ENCODE measurements around the gene UMAD1. TPM values are rescaled to one million over a fixed set of nuclear protein-coding genes. Genes with fewer than 3 reads are reported as not detected.
A peak's percentile ranks its signal among the peaks of the same experiment; 100 is the strongest.

UMAD1 gene
- polyA plus RNA-seq, 1 of the 3 experiments (the other 2 are of a cell fraction), result 13.9 TPM

DNA sequence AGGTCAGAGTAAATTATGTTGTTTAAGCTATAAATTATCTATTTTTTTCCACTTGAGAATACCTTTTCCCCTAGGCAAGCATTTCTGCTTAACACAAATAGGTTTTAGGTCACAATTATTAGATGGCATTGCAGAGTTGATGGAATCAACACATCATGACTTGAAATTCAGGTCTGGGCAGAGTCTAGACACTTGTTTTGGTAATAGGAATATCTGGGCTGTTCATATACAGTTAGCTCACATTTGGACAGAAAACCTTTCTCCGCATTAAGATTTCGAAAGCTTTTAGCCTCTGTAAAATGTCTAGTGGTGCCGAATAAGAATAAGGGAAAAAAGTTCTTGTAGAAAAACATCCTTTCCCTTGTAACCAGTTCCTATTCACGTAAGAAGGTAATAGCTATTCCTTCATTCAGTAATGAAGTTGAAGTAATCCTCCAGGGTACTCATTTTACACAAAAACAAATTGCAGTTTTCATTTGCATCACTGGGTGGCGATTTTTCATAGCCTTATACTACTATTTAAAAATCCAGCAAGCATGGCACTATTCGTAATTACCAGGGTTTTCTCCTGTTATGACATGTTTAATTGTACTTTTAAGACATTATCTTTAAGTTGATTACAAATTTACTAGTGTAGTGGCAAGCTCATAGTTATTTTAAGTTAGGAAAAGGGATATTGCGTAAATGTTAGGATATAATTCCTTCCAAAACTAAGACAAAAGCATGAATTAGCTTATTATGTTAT is 40.8 kb downstream of the UMAD1 start:
- peak overlapping the region in 1 of 2 experiments; percentile 90; a peak in 2 of 4 replicates for H3K27ac ChIP-seq (ENCODE audit: low read depth in 2 of 2, low read length in 1 of 2)
- H3K36me3 ChIP-seq (replicated peaks in 1 of 2; ENCODE audit: control insufficient read depth in 1 of 2, insufficient read depth in 2 of 2, low read length in 1 of 2), result peaks cover 0 to 6% of the 10 kb centered on the region in 2 experiments
- no peaks in the 10 kb centered on the region for H4K20me1 ChIP-seq (ENCODE audit: insufficient read depth)
- no peak overlapping the region for H3K4me2 ChIP-seq
- no peaks in the 10 kb centered on the region for H3K27me3 ChIP-seq (ENCODE audit: insufficient read depth)
- no peaks in the 10 kb centered on the region for H3K9me2 ChIP-seq
- H3K9ac ChIP-seq, result no peak overlapping the region
- peaks cover 0 to 12% of the 10 kb centered on the region in 2 experiments; a peak in 2 of 4 replicates for H3K4me1 ChIP-seq (ENCODE audit: control insufficient read depth in 1 of 2, insufficient read depth in 2 of 2, low read depth in 1 of 2, low read length in 1 of 2)
- WGBS (ENCODE audit: low lambda C conversion rate), result 45% methylated on average over 7 of the region's 7 CpGs
- peak; percentile 48 for DNase-seq
- H3K9me3 ChIP-seq, result no peaks in the 10 kb centered on the region
- H3F3A ChIP-seq (replicated peaks; ENCODE audit: insufficient read depth), result peaks cover under 1% of the 10 kb centered on the region
- peak overlapping the region; percentile 60; the same call in 1 of the 2 replicates for H2AFZ ChIP-seq (ENCODE audit: low read depth)
- no peak overlapping the region for H3K4me3 ChIP-seq (ENCODE audit: low read depth in 2 of 2, low read length in 1 of 2)
- CTCF ChIA-PET, result interaction anchor here (0.6 to 3.3 kb wide), 85 partner anchors 11 to 684 kb away, joined by 3 to 50 read pairs (median 5); partner anchors contain the start of genes RPA3 and UMAD1
- H3K79me2 ChIP-seq (ENCODE audit: insufficient read depth), result no peaks in the 10 kb centered on the region; the same call in 1 of the 2 replicates
- POLR2A ChIA-PET, result interaction anchor here (0.7 to 2.1 kb wide), 5 partner anchors 39 to 614 kb away, joined by 3 to 16 read pairs (median 3); partner anchors contain the start of genes GLCCI1 and UMAD1
- TF ChIP-seq RCOR1 (IDR thresholded peaks at IDR 0.05; ENCODE audit: low read length), result peak; percentile 37; the same call in 1 of the 2 replicates
- TF ChIP-seq, protein P1, sequence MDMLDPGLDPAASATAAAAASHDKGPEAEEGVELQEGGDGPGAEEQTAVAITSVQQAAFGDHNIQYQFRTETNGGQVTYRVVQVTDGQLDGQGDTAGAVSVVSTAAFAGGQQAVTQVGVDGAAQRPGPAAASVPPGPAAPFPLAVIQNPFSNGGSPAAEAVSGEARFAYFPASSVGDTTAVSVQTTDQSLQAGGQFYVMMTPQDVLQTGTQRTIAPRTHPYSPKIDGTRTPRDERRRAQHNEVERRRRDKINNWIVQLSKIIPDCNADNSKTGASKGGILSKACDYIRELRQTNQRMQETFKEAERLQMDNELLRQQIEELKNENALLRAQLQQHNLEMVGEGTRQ (IDR thresholded peaks at IDR 0.05; ENCODE audit: borderline replicate concordance, low read depth, low read length), result no peak
- TF ChIP-seq NRF1 (IDR thresholded peaks at IDR 0.05; ENCODE audit: low read depth, low read length), result no peak
- TF ChIP-seq, protein P2, sequence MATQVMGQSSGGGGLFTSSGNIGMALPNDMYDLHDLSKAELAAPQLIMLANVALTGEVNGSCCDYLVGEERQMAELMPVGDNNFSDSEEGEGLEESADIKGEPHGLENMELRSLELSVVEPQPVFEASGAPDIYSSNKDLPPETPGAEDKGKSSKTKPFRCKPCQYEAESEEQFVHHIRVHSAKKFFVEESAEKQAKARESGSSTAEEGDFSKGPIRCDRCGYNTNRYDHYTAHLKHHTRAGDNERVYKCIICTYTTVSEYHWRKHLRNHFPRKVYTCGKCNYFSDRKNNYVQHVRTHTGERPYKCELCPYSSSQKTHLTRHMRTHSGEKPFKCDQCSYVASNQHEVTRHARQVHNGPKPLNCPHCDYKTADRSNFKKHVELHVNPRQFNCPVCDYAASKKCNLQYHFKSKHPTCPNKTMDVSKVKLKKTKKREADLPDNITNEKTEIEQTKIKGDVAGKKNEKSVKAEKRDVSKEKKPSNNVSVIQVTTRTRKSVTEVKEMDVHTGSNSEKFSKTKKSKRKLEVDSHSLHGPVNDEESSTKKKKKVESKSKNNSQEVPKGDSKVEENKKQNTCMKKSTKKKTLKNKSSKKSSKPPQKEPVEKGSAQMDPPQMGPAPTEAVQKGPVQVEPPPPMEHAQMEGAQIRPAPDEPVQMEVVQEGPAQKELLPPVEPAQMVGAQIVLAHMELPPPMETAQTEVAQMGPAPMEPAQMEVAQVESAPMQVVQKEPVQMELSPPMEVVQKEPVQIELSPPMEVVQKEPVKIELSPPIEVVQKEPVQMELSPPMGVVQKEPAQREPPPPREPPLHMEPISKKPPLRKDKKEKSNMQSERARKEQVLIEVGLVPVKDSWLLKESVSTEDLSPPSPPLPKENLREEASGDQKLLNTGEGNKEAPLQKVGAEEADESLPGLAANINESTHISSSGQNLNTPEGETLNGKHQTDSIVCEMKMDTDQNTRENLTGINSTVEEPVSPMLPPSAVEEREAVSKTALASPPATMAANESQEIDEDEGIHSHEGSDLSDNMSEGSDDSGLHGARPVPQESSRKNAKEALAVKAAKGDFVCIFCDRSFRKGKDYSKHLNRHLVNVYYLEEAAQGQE (IDR thresholded peaks at IDR 0.05; ENCODE audit: low read depth, low read length), result no peak
- TF ChIP-seq, protein P3, sequence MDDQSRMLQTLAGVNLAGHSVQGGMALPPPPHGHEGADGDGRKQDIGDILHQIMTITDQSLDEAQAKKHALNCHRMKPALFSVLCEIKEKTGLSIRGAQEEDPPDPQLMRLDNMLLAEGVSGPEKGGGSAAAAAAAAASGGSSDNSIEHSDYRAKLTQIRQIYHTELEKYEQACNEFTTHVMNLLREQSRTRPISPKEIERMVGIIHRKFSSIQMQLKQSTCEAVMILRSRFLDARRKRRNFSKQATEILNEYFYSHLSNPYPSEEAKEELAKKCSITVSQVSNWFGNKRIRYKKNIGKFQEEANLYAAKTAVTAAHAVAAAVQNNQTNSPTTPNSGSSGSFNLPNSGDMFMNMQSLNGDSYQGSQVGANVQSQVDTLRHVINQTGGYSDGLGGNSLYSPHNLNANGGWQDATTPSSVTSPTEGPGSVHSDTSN (IDR thresholded peaks at IDR 0.05), result no peak
- TF ChIP-seq RXRA (IDR thresholded peaks at IDR 0.05; ENCODE audit: borderline replicate concordance, low read depth), result no peak
- TF ChIP-seq, protein P4, sequence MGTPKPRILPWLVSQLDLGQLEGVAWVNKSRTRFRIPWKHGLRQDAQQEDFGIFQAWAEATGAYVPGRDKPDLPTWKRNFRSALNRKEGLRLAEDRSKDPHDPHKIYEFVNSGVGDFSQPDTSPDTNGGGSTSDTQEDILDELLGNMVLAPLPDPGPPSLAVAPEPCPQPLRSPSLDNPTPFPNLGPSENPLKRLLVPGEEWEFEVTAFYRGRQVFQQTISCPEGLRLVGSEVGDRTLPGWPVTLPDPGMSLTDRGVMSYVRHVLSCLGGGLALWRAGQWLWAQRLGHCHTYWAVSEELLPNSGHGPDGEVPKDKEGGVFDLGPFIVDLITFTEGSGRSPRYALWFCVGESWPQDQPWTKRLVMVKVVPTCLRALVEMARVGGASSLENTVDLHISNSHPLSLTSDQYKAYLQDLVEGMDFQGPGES (IDR thresholded peaks at IDR 0.05; ENCODE audit: low read depth, low read length), result no peak
- TF ChIP-seq, protein P5, sequence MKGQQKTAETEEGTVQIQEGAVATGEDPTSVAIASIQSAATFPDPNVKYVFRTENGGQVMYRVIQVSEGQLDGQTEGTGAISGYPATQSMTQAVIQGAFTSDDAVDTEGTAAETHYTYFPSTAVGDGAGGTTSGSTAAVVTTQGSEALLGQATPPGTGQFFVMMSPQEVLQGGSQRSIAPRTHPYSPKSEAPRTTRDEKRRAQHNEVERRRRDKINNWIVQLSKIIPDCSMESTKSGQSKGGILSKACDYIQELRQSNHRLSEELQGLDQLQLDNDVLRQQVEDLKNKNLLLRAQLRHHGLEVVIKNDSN (IDR thresholded peaks at IDR 0.05; ENCODE audit: borderline replicate concordance, low read depth), result no peak
- no peak for TF ChIP-seq TCF12 (IDR thresholded peaks at IDR 0.05)
- peak; percentile 88 for TF ChIP-seq SMC3 (IDR thresholded peaks at IDR 0.05; ENCODE audit: low read depth, low read length)
- no peak for TF ChIP-seq FOXJ3 (CRISPR knock-in tag; IDR thresholded peaks at IDR 0.05)
- peak; percentile 12 for TF ChIP-seq CHD2 (IDR thresholded peaks at IDR 0.05; ENCODE audit: low read length, partially characterized antibody)
- no peak for TF ChIP-seq JUND (IDR thresholded peaks at IDR 0.05)
- TF ChIP-seq RFX5 (IDR thresholded peaks at IDR 0.05; ENCODE audit: low read length), result no peak; the same call in 1 of the 2 replicates
- no peak for TF ChIP-seq MEF2A (IDR thresholded peaks at IDR 0.05; ENCODE audit: borderline replicate concordance, low read depth)
- TF ChIP-seq ELF1 (IDR thresholded peaks at IDR 0.05), result no peak
- TF ChIP-seq, protein P6, sequence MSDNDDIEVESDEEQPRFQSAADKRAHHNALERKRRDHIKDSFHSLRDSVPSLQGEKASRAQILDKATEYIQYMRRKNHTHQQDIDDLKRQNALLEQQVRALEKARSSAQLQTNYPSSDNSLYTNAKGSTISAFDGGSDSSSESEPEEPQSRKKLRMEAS (IDR thresholded peaks at IDR 0.05; ENCODE audit: low read depth), result no peak
- TF ChIP-seq TEAD4 (IDR thresholded peaks at IDR 0.05; ENCODE audit: borderline replicate concordance, insufficient read depth), result no peak
- no peak for TF ChIP-seq EP300 (IDR thresholded peaks at IDR 0.05; ENCODE audit: borderline replicate concordance in 1 of 2, low read depth in 1 of 2, low read length in 1 of 2)
- TF ChIP-seq, protein P7, sequence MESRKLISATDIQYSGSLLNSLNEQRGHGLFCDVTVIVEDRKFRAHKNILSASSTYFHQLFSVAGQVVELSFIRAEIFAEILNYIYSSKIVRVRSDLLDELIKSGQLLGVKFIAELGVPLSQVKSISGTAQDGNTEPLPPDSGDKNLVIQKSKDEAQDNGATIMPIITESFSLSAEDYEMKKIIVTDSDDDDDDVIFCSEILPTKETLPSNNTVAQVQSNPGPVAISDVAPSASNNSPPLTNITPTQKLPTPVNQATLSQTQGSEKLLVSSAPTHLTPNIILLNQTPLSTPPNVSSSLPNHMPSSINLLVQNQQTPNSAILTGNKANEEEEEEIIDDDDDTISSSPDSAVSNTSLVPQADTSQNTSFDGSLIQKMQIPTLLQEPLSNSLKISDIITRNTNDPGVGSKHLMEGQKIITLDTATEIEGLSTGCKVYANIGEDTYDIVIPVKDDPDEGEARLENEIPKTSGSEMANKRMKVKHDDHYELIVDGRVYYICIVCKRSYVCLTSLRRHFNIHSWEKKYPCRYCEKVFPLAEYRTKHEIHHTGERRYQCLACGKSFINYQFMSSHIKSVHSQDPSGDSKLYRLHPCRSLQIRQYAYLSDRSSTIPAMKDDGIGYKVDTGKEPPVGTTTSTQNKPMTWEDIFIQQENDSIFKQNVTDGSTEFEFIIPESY (IDR thresholded peaks at IDR 0.05; ENCODE audit: borderline replicate concordance, low read depth), result no peak
- TF ChIP-seq POLR2AphosphoS5 (IDR thresholded peaks at IDR 0.05; ENCODE audit: low read depth, low read length), result no peak
